H1 (cell line): ENCODE data around the gene UTP14C. TPM values are rescaled to one million over a fixed set of nuclear protein-coding genes. Genes with fewer than 3 reads are reported as not detected.

Experiments used
- BCL11A ChIP-seq, 2 experiments: IDR thresholded peaks; one replicate each; pipeline ENCODE4 v1.6.1; 2011; ENCODE audit warnings: low read depth in 2 of 2, low read length in 2 of 2, mild to moderate bottlenecking in 2 of 2
- BRCA1 ChIP-seq: IDR thresholded peaks from 2 replicates; pipeline ENCODE4 v1.6.1; 2012; ENCODE audit warnings: low read depth, low read length, improper control_type of control experiment
- CBX8 ChIP-seq: fragments of 300-800, 300-1000 bp; sonication (generic); IDR thresholded peaks from 2 replicates; pipeline ENCODE4 v1.7.1; 2016; ENCODE audit warnings: low read depth, low read length, borderline replicate concordance
- CTBP2 ChIP-seq: IDR thresholded peaks from 2 replicates; pipeline ENCODE4 v1.7.0; 2011; ENCODE audit warnings: borderline replicate concordance, mild to moderate bottlenecking, moderate library complexity, mixed read lengths, low read length; ENCODE audit not compliant: insufficient read depth, insufficient read length
- KDM1A ChIP-seq: fragments of 200-600, 300-600 bp; sonication (generic); IDR thresholded peaks from 2 replicates; pipeline ENCODE4 v1.7.1; 2016; ENCODE audit warnings: mild to moderate bottlenecking, low read length, borderline replicate concordance
- RBBP5 ChIP-seq: IDR thresholded peaks from 2 replicates; pipeline ENCODE4 v1.7.1; 2012; ENCODE audit warnings: low read depth, mild to moderate bottlenecking, inconsistent platforms, low read length, moderate library complexity, borderline replicate concordance
- SAP30 ChIP-seq: fragments of 300-600 bp; sonication (generic); IDR thresholded peaks from 2 replicates; pipeline ENCODE4 v1.7.1; 2012; ENCODE audit warnings: low read length, moderate library complexity, mild to moderate bottlenecking, inconsistent platforms; ENCODE audit not compliant: insufficient read depth, insufficient replicate concordance
- YY1 ChIP-seq: IDR thresholded peaks from 2 replicates; pipeline ENCODE4 v1.6.1; 2011; ENCODE audit warnings: low read depth, mild to moderate bottlenecking, low read length
- polyA plus RNA-seq, 7 experiments: library from polyadenylated mRNA; depleted of rRNA in 3 of 7; stranded (reverse) in 5 of 7; unstranded in 2 of 7; fragments of >200 nt in 5 of 7; fragments of 200-250 nt in 2 of 7; gene quantifications; 1 replicate in 5 of 7; 2 replicates in 1 of 7; 4 replicates in 1 of 7; pipeline versions ENCODE4 v1.2.1 to v1.2.3, GENCODE V29; 2011 to 2013; ENCODE audit warnings: missing spikeins in 2 of 7, mixed read lengths in 2 of 7
- total RNA-seq: library from RNA; stranded (reverse); fragmentation: NEBNext Ultra II Directional; extraction: Animal tissue kit (Norgen Biotek cat#: 25700); gene quantifications from 2 replicates; pipeline ENCODE4 v1.2.1, GENCODE V29; 2021
- TF ChIP-seq, protein P1 (sequence below): fragments of 300-600 bp; sonication (generic); IDR thresholded peaks from 2 replicates; pipeline ENCODE4 v1.7.1; 2012; ENCODE audit warnings: low read length, moderate library complexity, mild to moderate bottlenecking, inconsistent platforms; ENCODE audit not compliant: insufficient replicate concordance
- TF ChIP-seq, protein P2 (sequence below): IDR thresholded peaks from 2 replicates; pipeline ENCODE4 v1.6.1; 2011; ENCODE audit warnings: low read length, improper control_type of control experiment

The UTP14C gene
- total and polyA plus RNA-seq, 2 of the 8 experiments (the other 6 are each of a cell fraction or from before 2014, with no cell fraction given): 6.8 to 22.7 TPM

DNA sequence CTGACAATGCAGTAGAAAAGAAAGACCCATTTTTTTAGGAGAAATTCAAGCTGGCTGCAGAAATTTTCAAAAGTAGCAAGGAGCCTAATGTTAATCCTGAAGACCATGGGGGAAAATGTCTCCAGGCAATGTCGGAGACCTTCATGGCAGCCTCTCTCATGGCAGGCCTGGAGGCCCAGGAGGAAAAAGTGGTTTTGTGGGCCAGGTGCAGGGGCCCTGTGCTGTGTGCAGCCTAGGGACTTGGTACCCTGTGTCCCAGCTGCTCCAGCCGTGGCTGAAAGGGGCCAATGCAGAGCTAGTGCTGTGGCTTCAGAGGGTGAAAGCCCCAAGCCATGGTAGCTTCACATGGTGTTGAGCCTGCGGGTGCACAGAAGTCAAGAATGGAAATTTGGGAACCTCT lies 8.2 kb upstream of the UTP14C start (continued):
- TF ChIP-seq, protein P1, sequence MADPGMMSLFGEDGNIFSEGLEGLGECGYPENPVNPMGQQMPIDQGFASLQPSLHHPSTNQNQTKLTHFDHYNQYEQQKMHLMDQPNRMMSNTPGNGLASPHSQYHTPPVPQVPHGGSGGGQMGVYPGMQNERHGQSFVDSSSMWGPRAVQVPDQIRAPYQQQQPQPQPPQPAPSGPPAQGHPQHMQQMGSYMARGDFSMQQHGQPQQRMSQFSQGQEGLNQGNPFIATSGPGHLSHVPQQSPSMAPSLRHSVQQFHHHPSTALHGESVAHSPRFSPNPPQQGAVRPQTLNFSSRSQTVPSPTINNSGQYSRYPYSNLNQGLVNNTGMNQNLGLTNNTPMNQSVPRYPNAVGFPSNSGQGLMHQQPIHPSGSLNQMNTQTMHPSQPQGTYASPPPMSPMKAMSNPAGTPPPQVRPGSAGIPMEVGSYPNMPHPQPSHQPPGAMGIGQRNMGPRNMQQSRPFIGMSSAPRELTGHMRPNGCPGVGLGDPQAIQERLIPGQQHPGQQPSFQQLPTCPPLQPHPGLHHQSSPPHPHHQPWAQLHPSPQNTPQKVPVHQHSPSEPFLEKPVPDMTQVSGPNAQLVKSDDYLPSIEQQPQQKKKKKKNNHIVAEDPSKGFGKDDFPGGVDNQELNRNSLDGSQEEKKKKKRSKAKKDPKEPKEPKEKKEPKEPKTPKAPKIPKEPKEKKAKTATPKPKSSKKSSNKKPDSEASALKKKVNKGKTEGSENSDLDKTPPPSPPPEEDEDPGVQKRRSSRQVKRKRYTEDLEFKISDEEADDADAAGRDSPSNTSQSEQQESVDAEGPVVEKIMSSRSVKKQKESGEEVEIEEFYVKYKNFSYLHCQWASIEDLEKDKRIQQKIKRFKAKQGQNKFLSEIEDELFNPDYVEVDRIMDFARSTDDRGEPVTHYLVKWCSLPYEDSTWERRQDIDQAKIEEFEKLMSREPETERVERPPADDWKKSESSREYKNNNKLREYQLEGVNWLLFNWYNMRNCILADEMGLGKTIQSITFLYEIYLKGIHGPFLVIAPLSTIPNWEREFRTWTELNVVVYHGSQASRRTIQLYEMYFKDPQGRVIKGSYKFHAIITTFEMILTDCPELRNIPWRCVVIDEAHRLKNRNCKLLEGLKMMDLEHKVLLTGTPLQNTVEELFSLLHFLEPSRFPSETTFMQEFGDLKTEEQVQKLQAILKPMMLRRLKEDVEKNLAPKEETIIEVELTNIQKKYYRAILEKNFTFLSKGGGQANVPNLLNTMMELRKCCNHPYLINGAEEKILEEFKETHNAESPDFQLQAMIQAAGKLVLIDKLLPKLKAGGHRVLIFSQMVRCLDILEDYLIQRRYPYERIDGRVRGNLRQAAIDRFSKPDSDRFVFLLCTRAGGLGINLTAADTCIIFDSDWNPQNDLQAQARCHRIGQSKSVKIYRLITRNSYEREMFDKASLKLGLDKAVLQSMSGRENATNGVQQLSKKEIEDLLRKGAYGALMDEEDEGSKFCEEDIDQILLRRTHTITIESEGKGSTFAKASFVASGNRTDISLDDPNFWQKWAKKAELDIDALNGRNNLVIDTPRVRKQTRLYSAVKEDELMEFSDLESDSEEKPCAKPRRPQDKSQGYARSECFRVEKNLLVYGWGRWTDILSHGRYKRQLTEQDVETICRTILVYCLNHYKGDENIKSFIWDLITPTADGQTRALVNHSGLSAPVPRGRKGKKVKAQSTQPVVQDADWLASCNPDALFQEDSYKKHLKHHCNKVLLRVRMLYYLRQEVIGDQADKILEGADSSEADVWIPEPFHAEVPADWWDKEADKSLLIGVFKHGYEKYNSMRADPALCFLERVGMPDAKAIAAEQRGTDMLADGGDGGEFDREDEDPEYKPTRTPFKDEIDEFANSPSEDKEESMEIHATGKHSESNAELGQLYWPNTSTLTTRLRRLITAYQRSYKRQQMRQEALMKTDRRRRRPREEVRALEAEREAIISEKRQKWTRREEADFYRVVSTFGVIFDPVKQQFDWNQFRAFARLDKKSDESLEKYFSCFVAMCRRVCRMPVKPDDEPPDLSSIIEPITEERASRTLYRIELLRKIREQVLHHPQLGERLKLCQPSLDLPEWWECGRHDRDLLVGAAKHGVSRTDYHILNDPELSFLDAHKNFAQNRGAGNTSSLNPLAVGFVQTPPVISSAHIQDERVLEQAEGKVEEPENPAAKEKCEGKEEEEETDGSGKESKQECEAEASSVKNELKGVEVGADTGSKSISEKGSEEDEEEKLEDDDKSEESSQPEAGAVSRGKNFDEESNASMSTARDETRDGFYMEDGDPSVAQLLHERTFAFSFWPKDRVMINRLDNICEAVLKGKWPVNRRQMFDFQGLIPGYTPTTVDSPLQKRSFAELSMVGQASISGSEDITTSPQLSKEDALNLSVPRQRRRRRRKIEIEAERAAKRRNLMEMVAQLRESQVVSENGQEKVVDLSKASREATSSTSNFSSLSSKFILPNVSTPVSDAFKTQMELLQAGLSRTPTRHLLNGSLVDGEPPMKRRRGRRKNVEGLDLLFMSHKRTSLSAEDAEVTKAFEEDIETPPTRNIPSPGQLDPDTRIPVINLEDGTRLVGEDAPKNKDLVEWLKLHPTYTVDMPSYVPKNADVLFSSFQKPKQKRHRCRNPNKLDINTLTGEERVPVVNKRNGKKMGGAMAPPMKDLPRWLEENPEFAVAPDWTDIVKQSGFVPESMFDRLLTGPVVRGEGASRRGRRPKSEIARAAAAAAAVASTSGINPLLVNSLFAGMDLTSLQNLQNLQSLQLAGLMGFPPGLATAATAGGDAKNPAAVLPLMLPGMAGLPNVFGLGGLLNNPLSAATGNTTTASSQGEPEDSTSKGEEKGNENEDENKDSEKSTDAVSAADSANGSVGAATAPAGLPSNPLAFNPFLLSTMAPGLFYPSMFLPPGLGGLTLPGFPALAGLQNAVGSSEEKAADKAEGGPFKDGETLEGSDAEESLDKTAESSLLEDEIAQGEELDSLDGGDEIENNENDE: no peak
- no peak for TF ChIP-seq YY1
- TF ChIP-seq CTBP2: no peak
- TF ChIP-seq, protein P2, sequence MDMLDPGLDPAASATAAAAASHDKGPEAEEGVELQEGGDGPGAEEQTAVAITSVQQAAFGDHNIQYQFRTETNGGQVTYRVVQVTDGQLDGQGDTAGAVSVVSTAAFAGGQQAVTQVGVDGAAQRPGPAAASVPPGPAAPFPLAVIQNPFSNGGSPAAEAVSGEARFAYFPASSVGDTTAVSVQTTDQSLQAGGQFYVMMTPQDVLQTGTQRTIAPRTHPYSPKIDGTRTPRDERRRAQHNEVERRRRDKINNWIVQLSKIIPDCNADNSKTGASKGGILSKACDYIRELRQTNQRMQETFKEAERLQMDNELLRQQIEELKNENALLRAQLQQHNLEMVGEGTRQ: no peak
- no peak for TF ChIP-seq CBX8
- no peak for TF ChIP-seq RBBP5
- no peak for TF ChIP-seq SAP30
- no peak for TF ChIP-seq BRCA1
- TF ChIP-seq KDM1A: no peak
- TF ChIP-seq BCL11A (IDR thresholded peaks at IDR 0.05; ENCODE audit: low read depth in 2 of 2, low read length in 2 of 2): no peak
- TF ChIP-seq, all 59 proteins: peak for 0
